Measurements from ENCODE around the gene NME1.

DNA sequence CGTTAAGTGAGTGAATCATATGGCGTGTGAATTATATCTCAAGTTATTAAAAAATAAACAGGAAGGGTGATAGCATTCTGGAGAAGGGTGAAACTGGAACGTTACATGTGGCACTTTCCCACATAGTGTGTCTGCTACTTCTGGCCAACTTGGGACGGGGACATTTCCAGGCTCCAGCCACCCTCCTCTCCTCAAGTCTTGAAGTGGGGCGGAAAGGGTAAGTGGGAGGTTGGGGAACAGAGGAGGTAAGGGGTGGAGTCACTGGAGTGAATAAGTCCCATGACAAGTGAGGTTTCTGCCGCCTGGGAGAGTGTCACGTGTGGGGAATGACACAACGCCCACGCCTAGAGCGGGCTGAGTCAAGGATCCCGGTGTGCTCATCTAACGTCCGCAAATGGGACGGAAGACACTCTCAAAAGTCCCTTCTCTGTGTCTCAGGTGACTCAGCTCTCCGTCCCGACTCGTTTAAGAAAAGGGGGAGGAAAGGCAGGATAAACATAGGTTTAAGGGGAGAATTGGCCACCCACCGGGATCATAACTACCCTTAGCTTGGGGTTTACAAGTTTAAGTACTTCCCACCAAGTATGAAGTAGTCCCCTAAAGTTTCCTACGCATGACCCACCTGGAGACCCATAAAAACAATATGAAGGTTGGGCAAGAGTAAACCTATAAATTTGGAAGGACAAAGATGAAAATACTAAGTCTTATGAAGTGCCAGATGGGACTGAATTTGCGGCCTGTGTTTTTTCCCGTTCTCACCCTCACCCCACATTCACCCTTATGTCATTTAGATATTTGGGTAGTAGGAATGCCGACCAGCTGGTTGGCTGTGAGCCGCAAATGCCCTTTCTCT lies 31.5 kb upstream of the NME1 start:
- TF ChIP-seq, protein P1, sequence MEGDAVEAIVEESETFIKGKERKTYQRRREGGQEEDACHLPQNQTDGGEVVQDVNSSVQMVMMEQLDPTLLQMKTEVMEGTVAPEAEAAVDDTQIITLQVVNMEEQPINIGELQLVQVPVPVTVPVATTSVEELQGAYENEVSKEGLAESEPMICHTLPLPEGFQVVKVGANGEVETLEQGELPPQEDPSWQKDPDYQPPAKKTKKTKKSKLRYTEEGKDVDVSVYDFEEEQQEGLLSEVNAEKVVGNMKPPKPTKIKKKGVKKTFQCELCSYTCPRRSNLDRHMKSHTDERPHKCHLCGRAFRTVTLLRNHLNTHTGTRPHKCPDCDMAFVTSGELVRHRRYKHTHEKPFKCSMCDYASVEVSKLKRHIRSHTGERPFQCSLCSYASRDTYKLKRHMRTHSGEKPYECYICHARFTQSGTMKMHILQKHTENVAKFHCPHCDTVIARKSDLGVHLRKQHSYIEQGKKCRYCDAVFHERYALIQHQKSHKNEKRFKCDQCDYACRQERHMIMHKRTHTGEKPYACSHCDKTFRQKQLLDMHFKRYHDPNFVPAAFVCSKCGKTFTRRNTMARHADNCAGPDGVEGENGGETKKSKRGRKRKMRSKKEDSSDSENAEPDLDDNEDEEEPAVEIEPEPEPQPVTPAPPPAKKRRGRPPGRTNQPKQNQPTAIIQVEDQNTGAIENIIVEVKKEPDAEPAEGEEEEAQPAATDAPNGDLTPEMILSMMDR (IDR thresholded peaks at IDR 0.05): peak in 1 of 7 experiments; percentile 4
- TF ChIP-seq POLR2A (IDR thresholded peaks at IDR 0.05): peak; percentile 95 to 99 (median 99)
